Measurements from ENCODE around the gene RAB3C. TPM values are rescaled to one million over a fixed set of nuclear protein-coding genes. Genes with fewer than 3 reads are reported as not detected.

Gene RAB3C
- total RNA-seq, 1 experiment from 2014 or later: not detected

DNA sequence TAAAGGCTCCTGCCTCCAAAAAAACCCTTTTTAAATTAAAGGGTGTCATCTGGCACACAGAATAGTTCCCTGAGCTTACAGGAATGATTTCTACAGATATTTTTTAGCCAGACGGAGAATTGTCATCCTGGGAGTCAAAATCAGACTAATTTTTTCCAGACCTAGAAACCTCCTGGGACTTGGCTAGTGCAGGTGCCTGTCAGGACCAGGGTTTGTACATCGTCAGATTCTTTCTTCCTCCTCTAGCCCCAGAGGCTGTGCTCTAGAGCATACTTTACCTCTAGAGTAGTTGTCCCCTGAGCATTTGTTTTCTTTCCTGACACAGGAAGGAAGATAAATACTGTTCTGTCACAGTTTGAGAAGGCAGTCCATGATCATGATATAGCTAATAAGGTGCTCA is 52.5 kb downstream of the RAB3C start:
- Mint-ChIP-seq H3K4me3 (ENCODE audit: unreplicated experiment) (no peak overlapping the region), H3K27ac (ENCODE audit: low read depth, unreplicated experiment) (no peak overlapping the region), H3K4me1 (ENCODE audit: insufficient read depth, unreplicated experiment) (no peaks in the 10 kb centered on the region), H3K36me3 (ENCODE audit: insufficient read depth, unreplicated experiment) (no peaks in the 10 kb centered on the region), H3K9me3 (ENCODE audit: unreplicated experiment) (no peaks in the 10 kb centered on the region), H3K27me3 (ENCODE audit: insufficient read depth, unreplicated experiment) (peaks cover 82% of the 10 kb centered on the region)
- BruUV-seq (replicated peaks): no TSS peak
- ChIA-PET CTCF (no interaction called here), POLR2A (no interaction called here)
- intact Hi-C loops (cut with micrococcal nuclease): no loop called here
- no peak for DNase-seq (ENCODE audit: unreplicated experiment)
- TF ChIP-seq, protein P1, sequence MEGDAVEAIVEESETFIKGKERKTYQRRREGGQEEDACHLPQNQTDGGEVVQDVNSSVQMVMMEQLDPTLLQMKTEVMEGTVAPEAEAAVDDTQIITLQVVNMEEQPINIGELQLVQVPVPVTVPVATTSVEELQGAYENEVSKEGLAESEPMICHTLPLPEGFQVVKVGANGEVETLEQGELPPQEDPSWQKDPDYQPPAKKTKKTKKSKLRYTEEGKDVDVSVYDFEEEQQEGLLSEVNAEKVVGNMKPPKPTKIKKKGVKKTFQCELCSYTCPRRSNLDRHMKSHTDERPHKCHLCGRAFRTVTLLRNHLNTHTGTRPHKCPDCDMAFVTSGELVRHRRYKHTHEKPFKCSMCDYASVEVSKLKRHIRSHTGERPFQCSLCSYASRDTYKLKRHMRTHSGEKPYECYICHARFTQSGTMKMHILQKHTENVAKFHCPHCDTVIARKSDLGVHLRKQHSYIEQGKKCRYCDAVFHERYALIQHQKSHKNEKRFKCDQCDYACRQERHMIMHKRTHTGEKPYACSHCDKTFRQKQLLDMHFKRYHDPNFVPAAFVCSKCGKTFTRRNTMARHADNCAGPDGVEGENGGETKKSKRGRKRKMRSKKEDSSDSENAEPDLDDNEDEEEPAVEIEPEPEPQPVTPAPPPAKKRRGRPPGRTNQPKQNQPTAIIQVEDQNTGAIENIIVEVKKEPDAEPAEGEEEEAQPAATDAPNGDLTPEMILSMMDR (IDR thresholded peaks at IDR 0.05; ENCODE audit: unreplicated experiment): no peak

DNA sequence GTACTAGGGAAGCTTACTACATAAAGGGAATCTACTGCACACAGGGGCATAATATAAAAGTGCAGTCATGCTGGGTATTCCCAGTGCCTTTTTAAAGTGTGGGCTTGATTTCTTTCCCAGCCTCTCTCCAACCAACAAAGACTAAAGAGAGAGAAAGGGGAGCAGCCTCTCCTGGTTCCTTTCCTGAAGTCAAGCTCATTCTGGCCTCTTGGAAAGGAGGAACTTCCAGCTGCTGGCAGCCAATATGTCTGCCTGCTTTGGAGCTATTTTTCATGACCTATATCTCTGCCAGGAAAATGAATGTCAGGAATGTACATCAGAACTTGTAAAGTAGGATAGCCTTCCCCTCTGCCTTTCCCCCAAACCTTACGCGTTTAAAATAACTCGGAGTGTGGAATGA is 57.1 kb downstream of the RAB3C start:
- peaks cover 80% of the 10 kb centered on the region for H3K27me3 Mint-ChIP-seq (ENCODE audit: insufficient read depth, unreplicated experiment)
- no TSS peak for BruUV-seq (replicated peaks)
- DNase-seq (ENCODE audit: unreplicated experiment): no peak
- no peak overlapping the region for H3K27ac Mint-ChIP-seq (ENCODE audit: low read depth, unreplicated experiment)
- no peaks in the 10 kb centered on the region for H3K9me3 Mint-ChIP-seq (ENCODE audit: unreplicated experiment)
- intact Hi-C loops (cut with micrococcal nuclease): no loop called here
- H3K4me3 Mint-ChIP-seq (ENCODE audit: unreplicated experiment): no peak overlapping the region
- H3K36me3 Mint-ChIP-seq (ENCODE audit: insufficient read depth, unreplicated experiment): no peaks in the 10 kb centered on the region
- H3K4me1 Mint-ChIP-seq (ENCODE audit: insufficient read depth, unreplicated experiment): no peaks in the 10 kb centered on the region
- ChIA-PET CTCF (interaction anchor here (0.7 kb wide), 1 partner anchor 862 kb away, joined by 5 read pairs; no protein-coding TSS in a partner anchor), POLR2A (no interaction called here)
- TF ChIP-seq, protein P1 (IDR thresholded peaks at IDR 0.05; ENCODE audit: unreplicated experiment): no peak

DNA sequence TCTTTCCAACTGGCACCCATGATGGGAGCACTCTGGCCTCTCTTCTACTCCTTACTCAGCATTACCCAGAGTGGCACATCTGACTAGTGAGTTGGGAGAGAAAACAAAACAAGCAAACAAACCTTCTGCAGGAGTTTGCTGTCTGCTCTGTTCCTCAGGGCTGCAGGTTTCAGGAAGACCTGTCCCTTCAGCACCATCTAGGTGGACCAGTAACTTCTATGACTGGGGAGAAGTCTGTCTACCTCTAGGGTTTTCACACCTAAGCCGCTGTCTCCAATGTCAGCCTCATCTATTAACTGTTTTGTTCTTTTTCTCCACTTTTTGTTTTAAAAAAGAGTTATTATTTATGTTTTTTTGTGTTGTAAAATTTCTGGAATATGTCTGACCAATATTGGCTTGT is 58.7 kb downstream of the RAB3C start:
- Mint-ChIP-seq H3K9me3 (ENCODE audit: unreplicated experiment) (no peaks in the 10 kb centered on the region), H3K4me3 (ENCODE audit: unreplicated experiment) (no peak overlapping the region), H3K27ac (ENCODE audit: low read depth, unreplicated experiment) (no peak overlapping the region), H3K4me1 (ENCODE audit: insufficient read depth, unreplicated experiment) (no peaks in the 10 kb centered on the region), H3K27me3 (ENCODE audit: insufficient read depth, unreplicated experiment) (peaks cover 80% of the 10 kb centered on the region), H3K36me3 (ENCODE audit: insufficient read depth, unreplicated experiment) (no peaks in the 10 kb centered on the region)
- BruUV-seq (replicated peaks): no TSS peak
- TF ChIP-seq, protein P1 (IDR thresholded peaks at IDR 0.05; ENCODE audit: unreplicated experiment): no peak
- CTCF ChIA-PET: no interaction called here
- POLR2A ChIA-PET: no interaction called here
- intact Hi-C loops (cut with micrococcal nuclease): no loop called here
- DNase-seq (ENCODE audit: unreplicated experiment): peak; percentile 10

DNA sequence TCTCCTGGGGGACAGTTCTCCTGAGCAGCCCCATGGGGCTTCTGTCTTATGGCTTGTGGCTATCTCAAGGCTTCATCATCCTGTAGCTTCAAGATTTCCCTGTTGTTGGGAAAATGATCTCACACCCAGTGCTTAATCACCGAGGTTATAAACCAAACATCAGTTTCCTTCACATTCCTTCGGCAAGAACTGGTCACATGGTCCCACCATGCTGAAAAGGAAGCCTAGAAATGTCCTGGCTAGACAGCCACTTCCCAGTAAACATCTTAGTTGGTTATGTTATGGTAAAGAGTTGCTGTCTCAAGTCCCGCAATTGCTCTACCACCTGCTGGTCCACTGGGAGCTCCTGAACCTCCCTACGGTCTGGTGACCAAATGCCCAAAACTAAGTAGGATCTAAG is 66.0 kb downstream of the RAB3C start:
- DNase-seq (ENCODE audit: unreplicated experiment): no peak
- Mint-ChIP-seq H3K4me1 (ENCODE audit: insufficient read depth, unreplicated experiment) (no peaks in the 10 kb centered on the region), H3K27ac (ENCODE audit: low read depth, unreplicated experiment) (no peak overlapping the region), H3K9me3 (ENCODE audit: unreplicated experiment) (no peaks in the 10 kb centered on the region), H3K27me3 (ENCODE audit: insufficient read depth, unreplicated experiment) (peaks cover 79% of the 10 kb centered on the region), H3K4me3 (ENCODE audit: unreplicated experiment) (no peak overlapping the region), H3K36me3 (ENCODE audit: insufficient read depth, unreplicated experiment) (no peaks in the 10 kb centered on the region)
- TF ChIP-seq, protein P1 (IDR thresholded peaks at IDR 0.05; ENCODE audit: unreplicated experiment): no peak
- POLR2A ChIA-PET: no interaction called here
- CTCF ChIA-PET: no interaction called here
- BruUV-seq (replicated peaks): no TSS peak
- intact Hi-C loops (cut with micrococcal nuclease): no loop called here
